Right lobe of liver (tissue), 6 donors: ENCODE measurements around the gene PPP2R5C. TPM values are rescaled to one million over a fixed set of nuclear protein-coding genes. Genes with fewer than 3 reads are reported as not detected.
A peak's percentile ranks its signal among the peaks of the same experiment; 100 is the strongest.

ENCODE experiments used
- ATAC-seq, 4 donors: fragments of 200-7000 bp; cut with Tn5 transposase; one replicate each; pipeline ENCODE4 v1.9.1; 2020; ENCODE audit warnings: mild to moderate bottlenecking in 4 of 4, moderate library complexity in 4 of 4
- DNase-seq, 3 donors: peaks; one replicate each; pipeline ENCODE4 v3.0.0-alpha.2; 2020
- H3K27ac ChIP-seq, 3 donors: fragments of 200-600 bp; one replicate each; pipeline ENCODE4 v1.8.0; 2022
- H3K27me3 ChIP-seq, 2 donors: fragments of 200-600 bp; one replicate each; pipeline ENCODE4 v1.8.0; 2022
- H3K36me3 ChIP-seq, 4 donors: fragments of 200-600 bp; sonication (generic) in 1 of 4; one replicate each; pipeline versions ENCODE4 v1.5.1 to v1.8.0; 2017 to 2022; ENCODE audit warnings: control low read depth in 1 of 4
- H3K4me1 ChIP-seq, 4 donors: fragments of 200-600 bp; sonication (generic) in 1 of 4; one replicate each; pipeline versions ENCODE4 v1.5.1 to v1.8.0; 2017 to 2022; ENCODE audit warnings: control low read depth in 1 of 4
- H3K4me3 ChIP-seq, 3 donors: fragments of 200-600 bp; one replicate each; pipeline ENCODE4 v1.8.0; 2022
- H3K9me3 ChIP-seq, 4 donors: fragments of 200-600 bp; sonication (generic) in 1 of 4; one replicate each; pipeline versions ENCODE4 v1.5.1 to v1.8.0; 2017 to 2022; ENCODE audit warnings: control low read depth in 1 of 4
- POLR2A ChIP-seq: fragments of 450-650 bp; IDR thresholded peaks from one replicate; pipeline ENCODE4 v1.6.1; 2017; ENCODE audit warnings: antibody characterized with exemption, mild to moderate bottlenecking
- WGBS: methylation state at CpG from one replicate; pipeline ENCODE4 v1.1.6; 2018; ENCODE audit warnings: low coverage, low lambda C conversion rate; ENCODE audit not compliant: insufficient coverage; ENCODE audit errors: missing lambda C conversion rate; 5-methylcytosine and 5-hydroxymethylcytosine counted together
- intact Hi-C, 2 donors: fragments of 100-400 bp; cut with DNase I; formaldehyde crosslinking; loops; one replicate each; pipeline versions ENCODE4 v1.11.2 to v1.14.1; 2022
- total RNA-seq, 6 experiments: library from RNA; depleted of rRNA in 2 of 6; stranded (reverse); fragments of >200 nt in 2 of 6; fragmentation: NEBNext Ultra II Directional in 3 of 6; extraction: Animal tissue kit (Norgen Biotek cat#: 25700) in 3 of 6; gene quantifications; one replicate each; pipeline versions ENCODE4 v1.1.0 to v1.2.4, GENCODE V29; 2016 to 2023
- TF ChIP-seq, protein P1 (sequence below), 4 donors: fragments of 200-600 bp in 3 of 4; fragments of 450-650 bp in 1 of 4; IDR thresholded peaks; one replicate each; pipeline versions ENCODE4 v1.5.1 to v1.8.0; 2016 to 2022; ENCODE audit warnings: antibody characterized with exemption in 4 of 4, mild to moderate bottlenecking in 2 of 4
- donor health status: DM: no; HTN: yes; CAD: no.
- donor health status: DM: no; HTN: no; CAD: no.
- donor health status: DM: no; HTN: no; CAD: no.
- donor health status: DM: no; HTN: yes; CAD: no.
- donor health status: DM: no; HTN: yes; CAD: no.

The PPP2R5C gene
- total RNA-seq, 6 experiments from 2014 or later, result 44.9 to 74.5 (median 55.3) TPM

GRCh38 chr14:101914083-101914482, 152.6 kb downstream of the PPP2R5C start:
- intact Hi-C loops, result no loop called here
- 93% methylated on average over 3 of the region's 8 CpGs for WGBS
- no peaks in the 10 kb centered on the region for H3K4me1 ChIP-seq
- H3K36me3 ChIP-seq, result peaks cover 0 to 37% (median 5%) of the 10 kb centered on the region in 4 donors
- H3K27ac ChIP-seq, result no peak overlapping the region
- DNase-seq (no peak), ATAC-seq (no peak)
- no peaks in the 10 kb centered on the region for H3K27me3 ChIP-seq
- TF ChIP-seq, protein P1, sequence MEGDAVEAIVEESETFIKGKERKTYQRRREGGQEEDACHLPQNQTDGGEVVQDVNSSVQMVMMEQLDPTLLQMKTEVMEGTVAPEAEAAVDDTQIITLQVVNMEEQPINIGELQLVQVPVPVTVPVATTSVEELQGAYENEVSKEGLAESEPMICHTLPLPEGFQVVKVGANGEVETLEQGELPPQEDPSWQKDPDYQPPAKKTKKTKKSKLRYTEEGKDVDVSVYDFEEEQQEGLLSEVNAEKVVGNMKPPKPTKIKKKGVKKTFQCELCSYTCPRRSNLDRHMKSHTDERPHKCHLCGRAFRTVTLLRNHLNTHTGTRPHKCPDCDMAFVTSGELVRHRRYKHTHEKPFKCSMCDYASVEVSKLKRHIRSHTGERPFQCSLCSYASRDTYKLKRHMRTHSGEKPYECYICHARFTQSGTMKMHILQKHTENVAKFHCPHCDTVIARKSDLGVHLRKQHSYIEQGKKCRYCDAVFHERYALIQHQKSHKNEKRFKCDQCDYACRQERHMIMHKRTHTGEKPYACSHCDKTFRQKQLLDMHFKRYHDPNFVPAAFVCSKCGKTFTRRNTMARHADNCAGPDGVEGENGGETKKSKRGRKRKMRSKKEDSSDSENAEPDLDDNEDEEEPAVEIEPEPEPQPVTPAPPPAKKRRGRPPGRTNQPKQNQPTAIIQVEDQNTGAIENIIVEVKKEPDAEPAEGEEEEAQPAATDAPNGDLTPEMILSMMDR (IDR thresholded peaks at IDR 0.05), result no peak
- no peak for TF ChIP-seq POLR2A
- H3K4me3 ChIP-seq, result no peak overlapping the region
- H3K9me3 ChIP-seq, result no peaks in the 10 kb centered on the region

- Histone ChIP-seq H3K9me3 (no peaks in the 10 kb centered on the region), H3K27ac (no peak overlapping the region), H3K27me3 (no peaks in the 10 kb centered on the region), H3K4me3 (no peak overlapping the region), H3K36me3 (peaks cover 0 to 25% (median 1%) of the 10 kb centered on the region in 4 donors), H3K4me1 (no peaks in the 10 kb centered on the region)
- DNase-seq (no peak), ATAC-seq (peak in 1 of 4 donors; percentile 30)
- WGBS, result 95% methylated on average over 12 of the region's 23 CpGs
- intact Hi-C loops, result no loop called here
- no peak for TF ChIP-seq POLR2A
- TF ChIP-seq, protein P1 (IDR thresholded peaks at IDR 0.05), result no peak
Measured at GRCh38 chr14:101915871-101916815, 154.6 kb downstream of the PPP2R5C start.

DNA sequence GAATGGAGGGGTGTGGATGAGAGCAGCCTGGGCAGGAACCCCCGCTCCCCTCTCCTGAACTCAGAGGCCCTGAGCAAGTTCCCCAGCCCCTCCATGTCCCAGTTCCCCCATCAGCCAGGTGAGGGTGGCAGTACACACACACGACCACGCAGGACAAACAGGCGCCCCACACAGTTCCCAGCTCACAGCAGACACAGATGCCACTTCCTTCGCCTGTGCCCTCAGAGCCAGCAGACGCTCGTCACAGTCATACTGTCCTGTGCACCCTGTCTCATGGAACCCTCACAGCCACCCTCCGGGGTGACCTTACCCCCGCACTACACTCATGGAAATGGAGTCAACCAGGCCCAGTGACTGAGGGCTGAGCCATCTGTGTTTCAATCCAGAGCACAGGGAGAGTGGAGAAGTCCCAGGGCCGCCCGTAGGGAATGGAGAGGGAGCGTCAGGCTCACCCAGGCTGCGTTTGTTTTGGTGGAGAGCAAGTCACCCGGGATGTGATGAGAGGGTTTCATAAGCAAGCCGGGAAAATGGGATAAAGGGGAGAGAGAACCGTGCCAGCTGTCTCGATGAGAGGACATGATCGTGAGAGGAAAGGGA, 155.4 kb downstream of the PPP2R5C start:
- Histone ChIP-seq H3K27ac (no peak overlapping the region), H3K4me1 (no peaks in the 10 kb centered on the region), H3K27me3 (no peaks in the 10 kb centered on the region), H3K9me3 (no peaks in the 10 kb centered on the region), H3K36me3 (peaks cover 0 to 31% (median 1%) of the 10 kb centered on the region in 4 donors), H3K4me3 (no peak overlapping the region)
- intact Hi-C loops, result no loop called here
- no peak for DNase-seq
- no peak for TF ChIP-seq POLR2A
- TF ChIP-seq, protein P1 (IDR thresholded peaks at IDR 0.05), result no peak
- 74% methylated on average over 5 of the region's 18 CpGs for WGBS
- peak in 1 of 4 donors; percentile 21 for ATAC-seq

GRCh38 chr14:101917413-101918017, 156.0 kb downstream of the PPP2R5C start:
- no peak for DNase-seq
- no peaks in the 10 kb centered on the region for H3K27me3 ChIP-seq
- peak in 2 of 4 donors; percentile 7 to 29 for ATAC-seq

More at GRCh38 chr14:101917413-101918017, 156.0 kb downstream of the PPP2R5C start:
- Histone ChIP-seq H3K27ac (no peak overlapping the region), H3K9me3 (no peaks in the 10 kb centered on the region), H3K4me1 (no peaks in the 10 kb centered on the region), H3K36me3 (peaks cover 0 to 27% (median 1%) of the 10 kb centered on the region in 4 donors), H3K4me3 (no peak overlapping the region)
- intact Hi-C loops, result no loop called here
- TF ChIP-seq, protein P1 (IDR thresholded peaks at IDR 0.05), result no peak
- TF ChIP-seq POLR2A, result no peak
- 81% methylated on average over 6 of the region's 17 CpGs for WGBS
